Neutrophil (primary cell): Measurements from ENCODE around the gene ZNF488.

Experiments used
- H3K27ac ChIP-seq: fragments of 200-600 bp; sonication (generic); 2 replicates; pipeline ENCODE4 v1.5.1; 2016; ENCODE audit warnings: mild to moderate bottlenecking, moderate library complexity
- H3K27me3 ChIP-seq: fragments of 200-600 bp; sonication (generic); 2 replicates; pipeline ENCODE4 v1.6.0; 2016; ENCODE audit warnings: mild to moderate bottlenecking
- H3K36me3 ChIP-seq: fragments of 200-600 bp; sonication (generic); 2 replicates; pipeline ENCODE4 v1.5.1; 2017
- H3K4me1 ChIP-seq, 2 experiments: fragments of 200-600 bp in 1 of 2; sonication (generic) in 1 of 2; 1 replicate in 1 of 2; 2 replicates in 1 of 2; pipeline versions ENCODE4 v1.5.1 to v1.6.1; 2013 to 2016; ENCODE audit warnings: low read depth in 1 of 2, low read length in 1 of 2, mild to moderate bottlenecking in 1 of 2, moderate library complexity in 1 of 2; ENCODE audit not compliant: control insufficient read depth in 1 of 2, insufficient read depth in 1 of 2
- H3K4me3 ChIP-seq, 2 experiments: fragments of 200-600 bp in 1 of 2; sonication (generic) in 1 of 2; 1 replicate in 1 of 2; 2 replicates in 1 of 2; pipeline ENCODE4 v1.5.1; 2013 to 2016; ENCODE audit warnings: low read depth in 1 of 2, low read length in 1 of 2, mild to moderate bottlenecking in 1 of 2, moderate library complexity in 1 of 2
- H3K9me3 ChIP-seq: fragments of 200-600 bp; sonication (generic); 2 replicates; pipeline ENCODE4 v1.5.1; 2016
- CTCF ChIP-seq: fragments of 200-600 bp; sonication (generic); IDR thresholded peaks from 2 replicates; pipeline ENCODE4 v1.5.1; 2016; ENCODE audit warnings: antibody characterized with exemption

ZNF488 gene

GRCh38 chr10:47383261-47384147 lies 589 bp downstream of the ZNF488 start:
- TF ChIP-seq CTCF: no peak
- H3K36me3 ChIP-seq: no peaks in the 10 kb centered on the region
- H3K4me1 ChIP-seq: peaks cover 10 to 19% of the 10 kb centered on the region in 2 experiments
- H3K9me3 ChIP-seq: no peaks in the 10 kb centered on the region
- peak overlapping the region; percentile 64 to 66 for H3K4me3 ChIP-seq
- no peak overlapping the region for H3K27ac ChIP-seq
- peaks cover 73% of the 10 kb centered on the region for H3K27me3 ChIP-seq

GRCh38 chr10:47381427-47382379 lies 2.4 kb downstream of the ZNF488 start:
- Histone ChIP-seq H3K9me3 (no peaks in the 10 kb centered on the region), H3K27me3 (peaks cover 91% of the 10 kb centered on the region), H3K4me3 (no peak overlapping the region), H3K36me3 (no peaks in the 10 kb centered on the region), H3K4me1 (peaks cover 10 to 19% of the 10 kb centered on the region in 2 experiments), H3K27ac (no peak overlapping the region)
- no peak for TF ChIP-seq CTCF

DNA sequence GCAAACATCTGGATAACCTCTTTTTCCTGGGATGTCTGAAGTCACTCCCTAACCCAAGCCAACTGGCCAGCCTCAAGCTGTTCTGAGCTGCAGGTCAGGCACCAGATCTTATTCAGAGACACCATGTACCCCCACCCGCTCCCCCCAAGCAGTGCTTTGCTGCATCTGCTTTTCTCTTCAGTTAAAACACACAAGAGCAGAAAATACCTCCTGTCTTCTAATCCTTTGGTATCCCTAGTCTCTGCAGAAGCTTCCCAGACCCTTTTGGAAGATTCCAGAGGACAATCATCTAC lies 3.0 kb downstream of the ZNF488 start:
- Histone ChIP-seq H3K27me3 (peaks cover 97% of the 10 kb centered on the region), H3K4me3 (no peak overlapping the region), H3K9me3 (no peaks in the 10 kb centered on the region), H3K27ac (no peak overlapping the region), H3K36me3 (no peaks in the 10 kb centered on the region), H3K4me1 (peaks cover 10 to 14% of the 10 kb centered on the region in 2 experiments)
- no peak for TF ChIP-seq CTCF

DNA sequence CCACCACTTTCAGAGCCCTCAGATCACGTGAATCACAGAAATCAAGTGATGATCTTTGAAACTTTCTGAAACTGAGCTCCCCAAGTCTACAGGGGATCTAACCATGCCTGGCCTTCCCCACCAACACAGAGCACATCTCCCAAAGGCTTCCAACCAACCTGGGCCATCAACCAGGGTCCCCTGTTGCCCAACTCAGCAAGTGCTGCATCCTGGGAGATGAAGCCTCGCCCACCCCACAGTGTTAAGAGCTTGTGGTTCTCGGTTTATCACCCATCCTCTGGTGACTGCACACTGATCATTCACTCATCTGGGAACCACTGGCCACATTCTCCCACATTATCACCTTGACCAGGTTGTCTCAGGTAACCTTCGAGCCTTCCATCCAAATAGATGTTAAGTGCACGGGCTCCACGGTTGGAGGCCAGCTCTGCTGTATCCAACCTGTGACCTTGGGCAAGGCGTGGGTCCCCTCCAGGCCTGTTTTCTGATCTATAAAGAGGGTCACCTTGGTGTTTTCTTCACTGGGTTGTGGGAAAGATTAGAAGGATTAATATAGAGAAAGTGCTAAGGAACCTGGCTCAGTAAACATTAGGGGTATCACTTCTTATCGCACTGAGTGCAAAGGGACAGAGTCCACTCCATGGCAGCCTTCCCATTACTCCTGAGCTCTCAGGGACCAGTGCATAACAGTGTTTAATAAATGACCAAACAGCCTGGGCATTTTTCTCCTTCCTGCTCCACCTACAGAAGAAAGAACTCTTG lies 3.6 kb downstream of the ZNF488 start:
- Histone ChIP-seq H3K4me1 (peaks cover 10 to 12% of the 10 kb centered on the region in 2 experiments), H3K36me3 (no peaks in the 10 kb centered on the region), H3K9me3 (no peaks in the 10 kb centered on the region), H3K27ac (no peak overlapping the region), H3K4me3 (no peak overlapping the region), H3K27me3 (peaks cover 100% of the 10 kb centered on the region)
- no peak for TF ChIP-seq CTCF

DNA sequence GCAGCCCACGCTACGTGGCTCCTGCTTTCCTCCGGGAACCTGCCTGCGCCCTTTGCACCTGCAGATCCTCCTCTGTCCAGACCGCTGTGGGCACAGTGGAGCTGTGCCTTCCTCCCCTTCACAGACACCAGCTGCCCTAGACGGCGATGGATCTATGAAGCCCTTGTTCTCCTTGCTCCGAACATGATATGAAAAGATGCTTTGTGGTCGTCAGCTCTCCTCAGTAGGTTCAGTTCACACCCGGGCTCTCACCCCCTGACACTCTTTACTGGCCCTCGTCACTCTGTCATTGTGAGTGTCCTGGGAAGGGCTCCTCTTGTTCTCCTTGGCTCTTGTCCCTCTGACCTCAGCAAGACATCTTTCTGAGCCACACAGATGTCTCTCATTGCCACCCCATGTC lies 4.2 kb downstream of the ZNF488 start:
- no peak overlapping the region for H3K4me3 ChIP-seq
- peaks cover 10 to 11% of the 10 kb centered on the region in 2 experiments for H3K4me1 ChIP-seq
- no peaks in the 10 kb centered on the region for H3K9me3 ChIP-seq
- H3K27me3 ChIP-seq: peaks cover 99% of the 10 kb centered on the region
- no peak overlapping the region for H3K27ac ChIP-seq
- H3K36me3 ChIP-seq: no peaks in the 10 kb centered on the region
- no peak for TF ChIP-seq CTCF
